Measurements from ENCODE around the gene SPAG5.

GRCh38 chr17:28547096-28547622 lies 51.7 kb downstream of the SPAG5 start:
- TF ChIP-seq, protein P1, sequence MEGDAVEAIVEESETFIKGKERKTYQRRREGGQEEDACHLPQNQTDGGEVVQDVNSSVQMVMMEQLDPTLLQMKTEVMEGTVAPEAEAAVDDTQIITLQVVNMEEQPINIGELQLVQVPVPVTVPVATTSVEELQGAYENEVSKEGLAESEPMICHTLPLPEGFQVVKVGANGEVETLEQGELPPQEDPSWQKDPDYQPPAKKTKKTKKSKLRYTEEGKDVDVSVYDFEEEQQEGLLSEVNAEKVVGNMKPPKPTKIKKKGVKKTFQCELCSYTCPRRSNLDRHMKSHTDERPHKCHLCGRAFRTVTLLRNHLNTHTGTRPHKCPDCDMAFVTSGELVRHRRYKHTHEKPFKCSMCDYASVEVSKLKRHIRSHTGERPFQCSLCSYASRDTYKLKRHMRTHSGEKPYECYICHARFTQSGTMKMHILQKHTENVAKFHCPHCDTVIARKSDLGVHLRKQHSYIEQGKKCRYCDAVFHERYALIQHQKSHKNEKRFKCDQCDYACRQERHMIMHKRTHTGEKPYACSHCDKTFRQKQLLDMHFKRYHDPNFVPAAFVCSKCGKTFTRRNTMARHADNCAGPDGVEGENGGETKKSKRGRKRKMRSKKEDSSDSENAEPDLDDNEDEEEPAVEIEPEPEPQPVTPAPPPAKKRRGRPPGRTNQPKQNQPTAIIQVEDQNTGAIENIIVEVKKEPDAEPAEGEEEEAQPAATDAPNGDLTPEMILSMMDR (IDR thresholded peaks at IDR 0.05), result no peak
- TF ChIP-seq POLR2A (IDR thresholded peaks at IDR 0.05), result no peak

Measured in heart left ventricle (tissue), 13 donors.